Gastrocnemius medialis (tissue), 4 donors: ENCODE results near the gene LDLRAP1.

Source experiments
- CTCF ChIP-seq, 5 experiments: fragments of 450-650 bp in 3 of 5; fragments of 200-600 bp in 2 of 5; sonication (generic) in 2 of 5; IDR thresholded peaks in 4 of 5; conservative IDR thresholded peaks in 1 of 5; 1 replicate in 4 of 5; 2 replicates in 1 of 5; pipeline ENCODE4 v1.5.1; 2016 to 2019; ENCODE audit warnings: antibody characterized with exemption in 5 of 5, mild to moderate bottlenecking in 3 of 5, moderate library complexity in 3 of 5
- POLR2A ChIP-seq, 2 donors: fragments of 450-650 bp; IDR thresholded peaks; one replicate each; pipeline ENCODE4 v1.6.1; 2017; ENCODE audit warnings: antibody characterized with exemption in 2 of 2, mild to moderate bottlenecking in 2 of 2, moderate library complexity in 2 of 2

GRCh38 chr1:25598879-25599278, 55.5 kb downstream of the LDLRAP1 start:
- no peak for TF ChIP-seq CTCF (IDR thresholded peaks at IDR 0.05 in 4 of 5, conservative IDR thresholded peaks at IDR 0.05 in 1 of 5)
- TF ChIP-seq POLR2A (IDR thresholded peaks at IDR 0.05), result no peak
